ENCODE data around the gene PITPNC1. TPM values are rescaled to one million over a fixed set of nuclear protein-coding genes. Genes with fewer than 3 reads are reported as not detected.

Gene PITPNC1
- total RNA-seq, 1 donor from 2014 or later: 8.1 TPM

DNA sequence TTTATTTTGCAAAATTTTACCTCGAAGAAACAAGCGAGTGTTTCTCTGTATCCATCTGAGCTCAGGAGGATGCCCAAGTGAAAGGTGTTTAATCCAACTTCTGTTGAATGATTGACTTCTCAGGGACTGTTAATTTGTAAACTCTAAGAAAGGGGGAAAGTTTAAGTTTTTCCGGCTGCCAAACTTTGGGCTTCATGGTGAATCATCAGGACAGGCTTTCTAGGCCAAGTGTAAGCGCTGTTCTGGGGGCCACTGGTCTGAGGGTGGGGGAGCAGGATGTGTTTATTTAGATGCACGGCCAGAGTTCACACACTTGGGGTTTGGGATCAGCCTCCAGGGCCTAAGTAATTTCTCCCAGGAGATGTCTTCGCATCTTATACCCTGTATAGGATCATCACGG lies 110.4 kb downstream of the PITPNC1 start:
- Histone ChIP-seq H3K27me3 (no peaks in the 10 kb centered on the region), H3K4me3 (no peak overlapping the region), H3K4me1 (peaks cover 46% of the 10 kb centered on the region), H3K9me3 (no peaks in the 10 kb centered on the region), H3K36me3 (no peaks in the 10 kb centered on the region), H3K27ac (peak overlapping the region; percentile 55)
- DNase-seq (ENCODE audit: extremely low spot score in 2 of 2): no peak
- no peak for TF ChIP-seq CTCF (IDR thresholded peaks at IDR 0.05)
- TF ChIP-seq POLR2A (IDR thresholded peaks at IDR 0.05): no peak
- TF ChIP-seq POLR2AphosphoS5 (IDR thresholded peaks at IDR 0.05; ENCODE audit: insufficient read depth in 1 of 2, low read depth in 1 of 2): no peak
- intact Hi-C loops (cut with DNase I): no loop called here

DNA sequence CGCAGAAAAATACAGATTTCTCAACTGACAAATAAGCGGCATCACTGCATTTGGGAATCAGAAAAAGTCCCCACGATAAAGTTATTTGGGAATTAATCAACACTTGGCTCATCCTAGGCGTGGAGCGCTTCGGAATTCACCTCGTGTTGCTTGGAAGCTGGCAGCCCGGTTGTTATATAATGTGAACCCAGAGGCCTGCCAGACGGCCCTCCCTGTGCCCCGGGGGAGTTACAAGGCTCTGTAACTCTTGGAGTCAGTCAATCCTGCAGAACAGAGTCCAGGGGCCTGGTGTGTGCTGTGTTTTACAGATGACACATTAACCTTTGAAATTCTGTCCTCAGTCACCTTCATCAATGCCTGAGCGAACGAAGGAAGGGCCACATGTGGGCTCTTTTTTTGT lies 111.1 kb downstream of the PITPNC1 start:
- H3K4me1 ChIP-seq: peaks cover 41% of the 10 kb centered on the region
- H3K27ac ChIP-seq: peak overlapping the region; percentile 55
- no peak for DNase-seq (ENCODE audit: extremely low spot score in 2 of 2)

DNA sequence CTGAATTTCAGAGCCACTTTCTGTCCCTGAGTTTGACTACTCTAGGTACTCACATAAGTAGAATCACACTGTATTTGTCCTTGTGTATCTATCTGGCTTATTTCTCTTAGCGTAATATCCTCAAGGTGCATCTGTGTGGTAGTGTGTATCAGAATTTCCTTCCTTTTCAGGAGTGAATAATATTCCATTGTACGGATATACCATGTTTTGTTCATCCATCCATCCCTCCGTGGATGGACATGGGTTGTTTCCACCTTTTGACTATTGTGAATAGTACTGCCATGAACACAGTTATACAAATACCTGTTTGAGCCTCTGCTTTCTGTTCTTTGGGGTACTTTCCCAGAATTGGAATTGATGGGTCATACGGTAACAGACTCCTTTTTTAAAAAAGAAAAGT lies 111.7 kb downstream of the PITPNC1 start:
- no peak overlapping the region for H3K4me3 ChIP-seq
- no peaks in the 10 kb centered on the region for H3K27me3 ChIP-seq
- no peak for DNase-seq (ENCODE audit: extremely low spot score in 2 of 2)
- no peaks in the 10 kb centered on the region for H3K36me3 ChIP-seq
- peaks cover 41% of the 10 kb centered on the region for H3K4me1 ChIP-seq
- intact Hi-C loops (cut with DNase I): no loop called here
- H3K27ac ChIP-seq: peak overlapping the region; percentile 0
- no peak for TF ChIP-seq POLR2AphosphoS5 (IDR thresholded peaks at IDR 0.05; ENCODE audit: insufficient read depth in 1 of 2, low read depth in 1 of 2)
- TF ChIP-seq POLR2A (IDR thresholded peaks at IDR 0.05): no peak
- TF ChIP-seq CTCF (IDR thresholded peaks at IDR 0.05): no peak
- no peaks in the 10 kb centered on the region for H3K9me3 ChIP-seq

More for the DNA sequence above, 111.1 kb downstream of the PITPNC1 start:
- TF ChIP-seq POLR2AphosphoS5 (IDR thresholded peaks at IDR 0.05; ENCODE audit: insufficient read depth in 1 of 2, low read depth in 1 of 2): no peak
- no peak for TF ChIP-seq POLR2A (IDR thresholded peaks at IDR 0.05)
- TF ChIP-seq CTCF (IDR thresholded peaks at IDR 0.05): no peak
- H3K36me3 ChIP-seq: no peaks in the 10 kb centered on the region
- no peaks in the 10 kb centered on the region for H3K27me3 ChIP-seq
- no peak overlapping the region for H3K4me3 ChIP-seq
- intact Hi-C loops (cut with DNase I): no loop called here
- H3K9me3 ChIP-seq: no peaks in the 10 kb centered on the region

GRCh38 chr17:67489273-67489672 lies 112.2 kb downstream of the PITPNC1 start:
- Histone ChIP-seq H3K27ac (peak overlapping the region; percentile 29), H3K36me3 (no peaks in the 10 kb centered on the region), H3K4me1 (peaks cover 41% of the 10 kb centered on the region), H3K9me3 (no peaks in the 10 kb centered on the region), H3K27me3 (no peaks in the 10 kb centered on the region), H3K4me3 (no peak overlapping the region)
- no peak for DNase-seq (ENCODE audit: extremely low spot score in 2 of 2)
- intact Hi-C loops (cut with DNase I): no loop called here
- TF ChIP-seq POLR2AphosphoS5 (IDR thresholded peaks at IDR 0.05; ENCODE audit: insufficient read depth in 1 of 2, low read depth in 1 of 2) (no peak), POLR2A (IDR thresholded peaks at IDR 0.05) (no peak), CTCF (IDR thresholded peaks at IDR 0.05) (no peak)

DNA sequence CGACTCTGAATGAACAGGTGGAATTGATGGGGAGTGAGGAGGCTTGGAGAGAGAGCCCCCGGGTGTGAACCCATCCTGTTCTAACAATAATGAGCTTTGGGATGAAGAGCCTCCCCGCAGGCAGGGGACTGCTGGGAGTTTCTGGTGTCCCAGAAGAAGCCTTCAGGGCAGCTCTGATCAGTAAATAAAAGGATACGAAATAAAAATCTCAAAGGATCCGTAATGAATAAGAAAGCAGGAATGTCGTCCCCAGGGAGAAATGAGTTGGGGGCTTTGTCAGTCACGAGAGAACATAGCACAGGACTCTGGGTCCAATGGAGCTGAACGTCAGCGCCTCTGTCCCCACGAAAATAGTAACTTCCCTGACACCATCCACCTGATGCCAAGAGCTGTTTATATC lies 113.4 kb downstream of the PITPNC1 start:
- H3K4me1 ChIP-seq: peaks cover 41% of the 10 kb centered on the region
- H3K27me3 ChIP-seq: no peaks in the 10 kb centered on the region
- intact Hi-C loops (cut with DNase I): no loop called here
- TF ChIP-seq POLR2A (IDR thresholded peaks at IDR 0.05) (no peak), POLR2AphosphoS5 (IDR thresholded peaks at IDR 0.05; ENCODE audit: insufficient read depth in 1 of 2, low read depth in 1 of 2) (no peak), CTCF (IDR thresholded peaks at IDR 0.05) (no peak)
- DNase-seq (ENCODE audit: extremely low spot score in 2 of 2): no peak
- peak overlapping the region in 1 of 2 donors; percentile 16 for H3K4me3 ChIP-seq
- no peaks in the 10 kb centered on the region for H3K9me3 ChIP-seq
- H3K36me3 ChIP-seq: no peaks in the 10 kb centered on the region
- peak overlapping the region; percentile 69 for H3K27ac ChIP-seq
